ENCODE data around the gene SUMO3. TPM values are rescaled to one million over a fixed set of nuclear protein-coding genes. Genes with fewer than 3 reads are reported as not detected.
"Not testable (repeated sequence)": the region's sequence is repeated elsewhere in the genome, so short reads cannot be mapped to it uniquely, and the experiment has no call there.

SUMO3 gene
- total RNA-seq, 2 donors from 2014 or later = 50.1 to 53.9 TPM

DNA sequence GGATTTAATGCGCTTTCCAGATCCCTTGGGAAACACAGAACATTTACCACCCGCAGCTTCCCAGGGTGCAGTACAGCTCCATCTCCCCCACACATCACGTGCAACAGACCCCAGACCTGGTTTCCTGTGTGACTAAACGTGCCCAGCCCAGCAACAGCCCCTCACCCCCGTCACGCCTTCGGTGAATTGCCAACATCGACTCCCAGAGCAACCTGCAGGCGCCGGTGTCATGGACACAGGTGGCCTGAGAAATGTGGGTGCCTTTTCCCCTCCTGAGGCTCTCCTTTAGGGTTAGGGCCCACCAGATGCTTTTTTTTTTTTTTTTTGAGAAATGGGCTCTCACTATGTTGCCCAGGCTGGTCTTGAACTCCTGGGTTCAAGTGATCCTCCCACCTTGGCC, 24.2 kb upstream of the SUMO3 start:
- Mint-ChIP-seq H3K27me3 (peaks cover 0 to 3% of the 10 kb centered on the region in 2 donors), H3K4me3 (no peak overlapping the region), H3K4me1 (ENCODE audit: low read depth in 2 of 2) (peaks cover 6 to 7% of the 10 kb centered on the region in 2 donors), H3K27ac (peak overlapping the region in 1 of 2 donors; percentile 34), H3K36me3 (no peaks in the 10 kb centered on the region), H3K9me3 (no peaks in the 10 kb centered on the region)
- ATAC-seq = no peak
- DNase-seq (ENCODE audit: low spot score) = no peak

DNA sequence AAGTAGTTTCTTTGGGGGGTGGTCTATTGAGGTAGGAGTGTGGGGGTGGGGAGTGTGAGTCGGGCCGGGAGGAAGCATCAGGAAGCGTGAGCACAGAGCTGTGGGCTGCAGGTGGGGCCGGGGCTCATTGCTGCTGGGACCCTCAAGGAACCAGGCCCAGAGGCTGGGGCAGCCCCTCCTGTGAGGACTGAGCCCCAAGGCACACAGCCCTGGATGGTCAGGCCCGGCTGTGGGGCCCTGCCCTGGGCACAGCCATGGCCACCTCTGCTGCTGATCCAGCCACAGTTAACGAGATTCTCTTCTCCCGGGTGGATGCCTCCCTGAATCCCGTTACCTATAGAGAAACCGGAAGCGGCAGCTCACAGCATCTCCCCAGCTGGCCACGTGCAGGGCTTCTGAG, 22.9 kb upstream of the SUMO3 start:
- peaks cover 0 to 3% of the 10 kb centered on the region in 2 donors for H3K27me3 Mint-ChIP-seq
- H3K4me1 Mint-ChIP-seq (ENCODE audit: low read depth in 2 of 2) = no peaks in the 10 kb centered on the region
- ATAC-seq (no peak), DNase-seq (ENCODE audit: low spot score) (no peak)
- no peaks in the 10 kb centered on the region for H3K9me3 Mint-ChIP-seq
- no peak overlapping the region for H3K4me3 Mint-ChIP-seq
- H3K36me3 Mint-ChIP-seq = no peaks in the 10 kb centered on the region
- H3K27ac Mint-ChIP-seq = no peak overlapping the region

DNA sequence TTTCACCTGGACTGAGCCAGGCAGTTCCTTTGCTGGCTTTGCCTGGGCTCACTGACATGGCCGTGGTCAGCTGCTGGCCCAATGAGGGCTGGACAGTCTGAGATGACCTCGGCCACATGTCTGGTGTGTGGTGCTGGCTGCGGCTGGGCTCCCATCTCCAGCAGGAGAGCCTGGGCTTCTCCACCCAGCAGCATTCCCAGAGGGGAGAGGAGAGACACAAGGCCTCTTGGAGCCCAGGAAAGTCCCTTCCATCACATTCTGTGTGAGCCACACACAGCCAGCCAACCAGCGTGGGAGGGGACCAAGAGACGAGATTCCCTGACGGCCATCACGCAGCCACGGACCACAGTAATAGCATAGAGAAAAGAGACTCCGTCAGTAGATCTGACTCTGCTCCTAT, 21.1 kb upstream of the SUMO3 start:
- Mint-ChIP-seq H3K9me3 (no peaks in the 10 kb centered on the region), H3K4me3 (no peak overlapping the region), H3K27ac (no peak overlapping the region), H3K4me1 (ENCODE audit: low read depth in 2 of 2) (no peaks in the 10 kb centered on the region), H3K27me3 (peaks cover 0 to 3% of the 10 kb centered on the region in 2 donors), H3K36me3 (no peaks in the 10 kb centered on the region)
- no peak for DNase-seq (ENCODE audit: low spot score)
- ATAC-seq = no peak

DNA sequence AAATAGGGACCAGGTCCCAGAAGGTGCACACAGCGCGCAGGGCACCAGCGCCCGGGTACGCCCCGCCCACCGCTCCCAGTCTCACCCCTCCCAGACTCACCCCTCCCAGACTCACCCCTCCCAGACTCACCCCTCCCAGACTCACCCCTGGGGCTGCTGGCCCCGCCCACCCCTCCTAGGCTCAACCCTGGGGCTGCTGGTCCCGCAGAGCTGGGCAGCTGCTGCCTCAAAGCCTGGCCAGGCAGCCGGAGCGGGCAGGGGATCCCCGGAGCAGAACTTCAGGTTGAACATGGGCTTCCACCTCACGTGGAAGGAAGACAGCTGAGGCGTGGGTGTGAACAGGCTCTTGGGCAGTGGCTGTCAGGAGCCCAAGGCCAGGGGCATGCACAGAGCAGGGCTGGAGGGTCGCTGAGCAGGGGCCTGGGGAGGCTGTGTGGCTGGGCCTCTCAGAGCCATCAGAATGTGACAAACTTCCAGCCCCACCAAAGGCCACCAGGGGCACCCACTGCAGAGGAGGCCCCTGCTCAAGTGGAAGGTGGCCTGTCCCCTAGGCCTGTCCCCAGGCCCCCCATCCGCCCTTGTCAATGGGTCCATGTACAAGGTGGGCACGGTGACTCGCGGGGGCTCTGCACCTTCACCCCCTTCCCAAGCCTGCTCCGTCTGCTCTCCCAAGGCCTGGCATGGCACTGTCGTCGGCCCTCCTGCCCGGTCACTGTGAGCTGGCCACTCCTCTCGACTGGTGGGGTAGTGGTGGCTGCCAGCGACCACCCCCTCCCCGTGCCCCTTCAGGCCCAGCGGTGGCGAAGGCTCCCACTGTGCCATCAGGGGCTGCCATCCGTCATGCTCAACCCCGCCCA, 20.4 kb upstream of the SUMO3 start:
- Mint-ChIP-seq H3K9me3 (no peaks in the 10 kb centered on the region), H3K27ac (no peak overlapping the region), H3K4me3 (no peak overlapping the region), H3K4me1 (ENCODE audit: low read depth in 2 of 2) (no peaks in the 10 kb centered on the region), H3K27me3 (peaks cover 0 to 3% of the 10 kb centered on the region in 2 donors), H3K36me3 (no peaks in the 10 kb centered on the region)
- no peak for DNase-seq (ENCODE audit: low spot score)
- ATAC-seq = no peak

DNA sequence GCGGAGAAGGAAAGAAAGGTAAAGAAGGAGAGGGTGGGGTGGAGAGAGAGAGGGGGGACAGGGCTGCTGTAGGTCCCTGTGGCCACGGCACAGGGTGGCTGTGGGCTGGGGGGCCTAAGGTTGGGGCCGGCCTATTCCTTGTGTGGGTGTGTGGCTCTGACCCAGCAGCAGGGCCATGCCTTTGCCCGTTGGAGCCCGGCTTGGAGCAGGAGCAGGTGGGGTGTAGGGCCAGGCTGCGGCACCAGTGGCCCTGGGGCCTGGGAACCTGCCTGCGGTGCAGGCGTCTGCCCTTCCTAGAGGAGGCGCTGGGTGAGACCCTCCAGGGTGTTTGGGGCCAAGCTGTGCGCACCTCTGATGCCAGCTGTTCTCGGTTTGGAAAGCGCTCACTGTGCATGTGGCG, 19.7 kb upstream of the SUMO3 start:
- no peaks in the 10 kb centered on the region for H3K9me3 Mint-ChIP-seq
- H3K4me3 Mint-ChIP-seq = no peak overlapping the region
- peaks cover 0 to 2% of the 10 kb centered on the region in 2 donors for H3K27me3 Mint-ChIP-seq
- no peaks in the 10 kb centered on the region for H3K36me3 Mint-ChIP-seq
- no peak overlapping the region for H3K27ac Mint-ChIP-seq
- no peaks in the 10 kb centered on the region for H3K4me1 Mint-ChIP-seq (ENCODE audit: low read depth in 2 of 2)
- DNase-seq (ENCODE audit: low spot score) (no peak), ATAC-seq (peak in 1 of 2 donors; percentile 7)

DNA sequence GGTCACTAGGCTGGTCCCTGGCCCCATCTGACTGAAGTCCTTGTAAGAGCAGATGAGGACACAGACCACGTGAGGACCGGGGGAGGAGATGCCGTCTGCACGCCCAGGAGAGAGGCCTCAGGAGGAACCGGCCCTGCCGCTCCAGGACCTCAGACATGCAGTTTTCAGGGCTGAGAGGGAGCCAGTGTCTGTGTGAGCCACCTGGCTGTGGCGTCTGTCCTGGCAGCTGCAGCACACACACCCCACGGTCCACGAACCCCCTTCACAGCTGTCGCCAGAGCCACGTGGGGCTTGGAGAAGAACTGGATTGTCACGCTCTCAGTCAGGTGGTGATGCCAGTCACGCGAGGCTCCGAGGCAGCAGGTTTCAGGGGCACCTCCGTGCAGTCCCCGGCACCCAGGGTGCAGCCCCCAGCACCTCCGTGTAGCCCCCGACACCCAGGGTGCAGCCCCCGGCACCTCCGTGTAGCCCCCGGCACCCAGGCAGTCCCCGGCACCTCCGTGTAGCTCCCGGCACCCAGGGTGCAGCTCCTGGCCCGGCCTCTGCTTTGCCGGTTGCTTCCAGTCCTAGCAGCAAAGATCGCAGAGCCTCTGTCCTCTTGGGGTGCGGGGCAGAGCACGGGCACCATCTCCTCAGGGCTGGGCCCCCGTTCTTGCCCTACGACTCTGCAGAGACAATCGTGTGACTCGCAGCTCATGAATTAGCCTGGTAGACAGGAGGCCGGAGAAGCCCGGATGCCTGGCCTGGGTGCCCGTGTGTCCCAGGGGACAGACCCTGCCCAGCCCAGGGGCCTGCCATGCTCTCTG, 19.0 kb upstream of the SUMO3 start:
- Mint-ChIP-seq H3K4me1 (ENCODE audit: low read depth in 2 of 2) (no peaks in the 10 kb centered on the region), H3K27me3 (no peaks in the 10 kb centered on the region), H3K36me3 (no peaks in the 10 kb centered on the region), H3K4me3 (no peak overlapping the region), H3K27ac (no peak overlapping the region), H3K9me3 (no peaks in the 10 kb centered on the region)
- ATAC-seq (peak in 1 of 2 donors; percentile 3), DNase-seq (ENCODE audit: low spot score) (no peak)

DNA sequence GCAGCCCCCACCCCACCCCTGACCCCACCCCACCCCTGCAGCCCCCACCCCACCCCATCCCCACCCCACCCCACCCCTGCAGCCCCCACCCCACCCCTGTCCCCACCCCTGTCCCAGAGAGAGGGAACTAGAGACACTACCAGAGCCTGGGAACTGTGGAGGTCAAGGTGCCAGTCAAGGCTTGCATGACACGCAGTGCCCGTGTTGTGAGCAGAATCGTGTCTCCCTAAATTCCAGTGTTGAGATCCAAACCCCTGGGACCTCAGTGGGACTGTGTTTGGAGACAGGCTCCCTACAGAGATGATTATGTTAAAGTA, 18.4 kb upstream of the SUMO3 start:
- Mint-ChIP-seq H3K9me3 (no peaks in the 10 kb centered on the region), H3K4me3 (no peak overlapping the region), H3K4me1 (ENCODE audit: low read depth in 2 of 2) (no peaks in the 10 kb centered on the region), H3K36me3 (no peaks in the 10 kb centered on the region), H3K27ac (no peak overlapping the region), H3K27me3 (no peaks in the 10 kb centered on the region)
- no peak for ATAC-seq
- DNase-seq (ENCODE audit: low spot score) = no peak

DNA sequence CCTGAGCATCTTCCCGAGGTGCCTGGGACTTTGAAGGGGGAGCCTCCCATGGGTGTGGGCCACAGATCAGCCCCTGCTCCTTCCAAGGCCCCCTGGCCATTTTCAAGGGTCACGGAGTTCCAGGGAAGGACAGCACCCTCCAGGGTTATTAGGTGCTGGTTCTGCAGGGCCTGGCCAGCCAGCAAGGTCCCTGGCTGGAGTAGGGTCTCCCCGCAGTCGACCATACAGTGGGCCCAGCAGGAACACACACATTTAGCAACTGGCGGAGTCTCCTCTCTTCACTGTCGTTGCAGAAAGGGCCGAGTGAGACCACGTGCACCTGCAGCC, 17.7 kb upstream of the SUMO3 start:
- no peak for DNase-seq (ENCODE audit: low spot score)
- Mint-ChIP-seq H3K27me3 (no peaks in the 10 kb centered on the region), H3K9me3 (no peaks in the 10 kb centered on the region), H3K36me3 (no peaks in the 10 kb centered on the region), H3K4me1 (ENCODE audit: low read depth in 2 of 2) (no peaks in the 10 kb centered on the region), H3K4me3 (no peak overlapping the region), H3K27ac (no peak overlapping the region)
- ATAC-seq = no peak

DNA sequence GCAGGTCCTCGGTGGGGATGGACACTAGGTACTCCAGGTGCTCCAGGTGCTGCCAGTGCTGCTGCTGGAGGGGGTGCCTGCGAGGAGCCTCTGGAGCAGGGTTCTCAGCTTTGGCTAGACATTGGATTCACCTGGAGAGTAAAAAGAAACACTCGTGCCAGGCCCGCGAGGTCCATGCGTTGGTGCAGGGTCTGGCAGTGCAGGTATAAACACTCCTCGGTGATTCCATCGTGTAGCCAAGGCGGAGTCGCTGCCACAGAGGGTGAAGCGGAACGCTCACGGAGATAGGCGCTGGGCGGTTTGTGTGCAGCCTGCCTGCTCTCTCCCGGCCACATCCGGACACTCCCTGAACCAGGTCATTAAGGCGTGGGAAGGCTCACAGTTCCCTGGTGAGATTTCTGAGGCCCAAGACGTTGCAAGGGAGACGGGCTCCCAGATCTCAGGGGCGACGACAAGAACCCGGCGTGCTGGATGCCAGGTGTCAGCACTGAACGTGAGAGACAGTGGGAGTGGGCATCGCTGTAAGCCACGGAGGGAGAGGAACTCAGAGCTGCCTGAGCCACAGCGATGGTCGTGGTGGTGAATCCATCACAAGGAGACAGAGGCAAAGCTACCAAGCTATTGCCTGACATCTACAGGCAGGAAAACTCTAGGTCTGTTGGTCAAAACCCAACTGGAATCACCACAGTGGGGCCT, 17.2 kb upstream of the SUMO3 start:
- no peak for DNase-seq (ENCODE audit: low spot score)
- no peak for ATAC-seq
- Mint-ChIP-seq H3K27ac (no peak overlapping the region), H3K9me3 (no peaks in the 10 kb centered on the region), H3K4me3 (no peak overlapping the region), H3K4me1 (ENCODE audit: low read depth in 2 of 2) (peaks cover 0 to under 1% of the 10 kb centered on the region in 2 donors), H3K27me3 (no peaks in the 10 kb centered on the region), H3K36me3 (no peaks in the 10 kb centered on the region)

DNA sequence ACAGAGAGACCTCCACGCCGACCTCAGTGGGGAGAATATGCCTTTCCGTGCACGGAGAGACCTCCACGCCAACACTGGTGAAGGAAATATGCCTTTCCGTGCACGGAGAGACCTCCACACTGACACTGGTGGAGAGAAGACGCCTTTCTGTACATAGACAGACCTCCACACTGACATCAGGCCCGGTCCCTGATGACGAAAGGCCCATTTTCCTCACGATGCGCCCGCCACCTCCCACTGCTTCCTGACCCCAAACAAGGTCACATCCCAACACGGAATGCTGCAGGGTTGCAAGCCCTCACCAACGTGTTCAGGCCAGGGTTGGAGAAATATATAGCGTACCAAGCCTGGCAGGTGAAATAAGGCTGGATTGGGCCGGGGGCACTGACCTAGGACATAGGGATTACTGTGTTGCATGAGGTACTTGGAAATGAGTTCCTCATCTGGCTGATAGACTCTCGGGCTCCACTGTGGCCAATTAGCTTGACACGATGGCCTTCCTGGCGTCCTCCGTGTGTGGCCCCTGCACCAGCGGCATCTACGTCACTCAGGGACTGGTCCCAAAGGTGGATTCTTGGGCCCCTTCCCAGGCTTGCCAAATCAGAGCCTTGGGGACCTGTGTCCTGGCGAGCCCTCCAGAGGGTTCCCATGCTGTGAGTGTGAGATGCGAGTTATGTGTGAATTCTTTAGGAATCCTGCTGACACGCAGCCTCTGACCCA, 16.5 kb upstream of the SUMO3 start:
- Mint-ChIP-seq H3K4me3 (no peak overlapping the region), H3K27ac (no peak overlapping the region), H3K36me3 (no peaks in the 10 kb centered on the region), H3K4me1 (ENCODE audit: low read depth in 2 of 2) (peaks cover 6 to 8% of the 10 kb centered on the region in 2 donors), H3K9me3 (no peaks in the 10 kb centered on the region), H3K27me3 (no peaks in the 10 kb centered on the region)
- DNase-seq (ENCODE audit: low spot score) (no peak), ATAC-seq (peak in 1 of 2 donors; percentile 36)

DNA sequence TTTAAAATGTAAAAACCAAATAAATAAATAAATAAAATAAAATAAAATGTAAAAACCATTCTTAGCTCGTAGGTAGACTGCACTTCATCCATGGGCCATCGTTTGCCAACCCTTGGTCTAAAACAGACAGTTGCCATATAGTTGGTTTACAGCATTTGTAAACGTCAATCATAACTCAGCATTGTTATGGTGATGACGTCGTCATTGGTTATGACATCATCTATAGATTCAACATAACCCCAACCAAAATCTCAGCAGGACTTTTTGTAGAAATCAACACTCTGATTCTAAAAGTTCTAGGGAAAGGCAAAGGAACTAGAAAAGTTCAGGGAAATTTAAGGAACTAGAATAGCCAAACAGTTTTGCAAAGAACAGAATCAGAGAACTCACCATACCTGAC, 15.8 kb upstream of the SUMO3 start:
- H3K27me3 Mint-ChIP-seq = no peaks in the 10 kb centered on the region
- peaks cover 9 to 10% of the 10 kb centered on the region in 2 donors for H3K4me1 Mint-ChIP-seq (ENCODE audit: low read depth in 2 of 2)
- no peak overlapping the region for H3K27ac Mint-ChIP-seq
- ATAC-seq = no peak
- no peak overlapping the region for H3K4me3 Mint-ChIP-seq
- DNase-seq (ENCODE audit: low spot score) = no peak
- no peaks in the 10 kb centered on the region for H3K9me3 Mint-ChIP-seq
- H3K36me3 Mint-ChIP-seq = no peaks in the 10 kb centered on the region

DNA sequence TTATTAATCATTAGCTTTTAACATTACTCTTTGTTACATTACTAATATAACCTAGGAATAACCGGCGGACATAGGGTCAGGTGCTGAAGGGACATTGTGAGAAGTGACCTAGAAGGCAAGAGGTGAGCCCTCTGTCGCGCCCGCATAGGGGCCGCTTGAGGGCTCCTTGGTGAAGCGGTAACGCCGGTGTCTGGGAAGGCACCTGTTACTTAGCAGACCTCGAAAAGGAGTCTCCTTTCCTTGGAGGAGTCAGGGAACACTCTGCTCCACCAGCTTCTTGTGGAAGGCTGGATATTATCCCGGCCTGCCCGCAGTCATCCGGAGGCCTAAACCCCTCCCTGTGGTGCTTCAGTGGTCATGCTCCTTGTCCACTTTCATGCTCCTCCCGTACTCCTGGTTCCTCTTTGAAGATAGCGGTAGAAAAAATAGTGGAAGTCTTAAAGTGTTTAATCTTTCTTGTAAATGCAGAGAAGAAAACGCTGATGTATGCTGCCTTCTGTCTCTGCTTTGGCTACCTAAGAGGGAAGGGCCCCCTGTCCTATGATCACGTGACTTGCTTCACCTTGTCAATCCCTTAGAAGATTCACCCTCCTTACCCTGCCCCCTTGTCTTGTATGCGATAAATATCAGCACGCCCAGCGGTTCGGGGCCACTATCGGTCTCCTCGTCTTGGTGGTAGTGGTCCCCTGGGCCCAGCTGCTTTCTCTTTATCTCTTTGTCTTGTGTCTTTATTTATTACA, 14.8 kb upstream of the SUMO3 start:
- not testable (repeated sequence) for H3K36me3 Mint-ChIP-seq; H3K9me3 Mint-ChIP-seq; H3K27me3 Mint-ChIP-seq; ATAC-seq; DNase-seq (ENCODE audit: low spot score); H3K27ac Mint-ChIP-seq; H3K4me3 Mint-ChIP-seq
- H3K4me1 Mint-ChIP-seq (ENCODE audit: low read depth in 2 of 2) = peaks cover 11 to 14% of the 10 kb centered on the region in 2 donors

DNA sequence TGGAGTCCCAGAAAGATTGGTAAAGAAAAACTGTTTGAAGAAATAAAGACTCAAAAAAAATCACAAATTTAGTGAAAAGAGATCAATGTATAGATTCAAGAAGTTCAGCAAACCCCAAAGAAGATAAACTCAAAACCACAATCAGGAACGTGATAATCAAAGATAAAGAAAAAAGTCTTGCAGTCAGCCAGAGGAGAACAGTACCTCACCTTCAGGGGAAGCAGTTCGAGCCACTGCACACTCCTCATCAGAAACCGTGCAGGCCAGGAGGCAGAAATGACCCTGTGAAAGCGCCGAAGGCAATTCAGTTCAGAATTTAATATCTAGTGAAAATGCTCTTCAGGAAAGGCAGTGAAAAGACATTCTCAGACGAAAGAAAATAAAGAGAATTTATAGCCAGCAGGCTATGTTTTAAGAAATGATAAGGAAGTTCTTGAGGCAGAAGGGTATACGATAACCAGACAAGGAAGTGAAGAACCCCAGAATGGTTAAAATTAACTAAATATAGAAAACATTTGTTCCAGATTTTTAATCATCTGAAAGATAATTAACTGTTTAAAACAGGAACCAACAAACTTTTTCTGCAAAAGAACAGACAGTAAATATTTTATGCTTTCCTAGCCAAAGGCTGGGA, 13.5 kb upstream of the SUMO3 start:
- peaks cover 17% of the 10 kb centered on the region for H3K36me3 Mint-ChIP-seq
- peaks cover 11 to 14% of the 10 kb centered on the region in 2 donors for H3K4me1 Mint-ChIP-seq (ENCODE audit: low read depth in 2 of 2)
- no peak overlapping the region for H3K27ac Mint-ChIP-seq
- ATAC-seq (no peak), DNase-seq (ENCODE audit: low spot score) (no peak)
- peaks cover 5% of the 10 kb centered on the region for H3K9me3 Mint-ChIP-seq
- H3K4me3 Mint-ChIP-seq = no peak overlapping the region
- no peaks in the 10 kb centered on the region for H3K27me3 Mint-ChIP-seq

Measured in natural killer cell treated with Interleukin-12 subunit alpha and Interleukin-12 subunit beta and Interleukin-15 and Interleukin-18, amount 100 ng/mL, for 72 hours (primary cell).